Activated T-cell treated with anti-CD3 and anti-CD28 coated beads, Interleukin-2, amount 50 U/mL, for 1 hour (primary cell): ENCODE results near the gene CHMP6.
A peak's percentile ranks its signal among the peaks of the same experiment; 100 is the strongest.

Source experiments
- DNase-seq: peaks from one replicate; pipeline ENCODE4 v3.0.0-alpha.2; 2020

The CHMP6 gene

DNA sequence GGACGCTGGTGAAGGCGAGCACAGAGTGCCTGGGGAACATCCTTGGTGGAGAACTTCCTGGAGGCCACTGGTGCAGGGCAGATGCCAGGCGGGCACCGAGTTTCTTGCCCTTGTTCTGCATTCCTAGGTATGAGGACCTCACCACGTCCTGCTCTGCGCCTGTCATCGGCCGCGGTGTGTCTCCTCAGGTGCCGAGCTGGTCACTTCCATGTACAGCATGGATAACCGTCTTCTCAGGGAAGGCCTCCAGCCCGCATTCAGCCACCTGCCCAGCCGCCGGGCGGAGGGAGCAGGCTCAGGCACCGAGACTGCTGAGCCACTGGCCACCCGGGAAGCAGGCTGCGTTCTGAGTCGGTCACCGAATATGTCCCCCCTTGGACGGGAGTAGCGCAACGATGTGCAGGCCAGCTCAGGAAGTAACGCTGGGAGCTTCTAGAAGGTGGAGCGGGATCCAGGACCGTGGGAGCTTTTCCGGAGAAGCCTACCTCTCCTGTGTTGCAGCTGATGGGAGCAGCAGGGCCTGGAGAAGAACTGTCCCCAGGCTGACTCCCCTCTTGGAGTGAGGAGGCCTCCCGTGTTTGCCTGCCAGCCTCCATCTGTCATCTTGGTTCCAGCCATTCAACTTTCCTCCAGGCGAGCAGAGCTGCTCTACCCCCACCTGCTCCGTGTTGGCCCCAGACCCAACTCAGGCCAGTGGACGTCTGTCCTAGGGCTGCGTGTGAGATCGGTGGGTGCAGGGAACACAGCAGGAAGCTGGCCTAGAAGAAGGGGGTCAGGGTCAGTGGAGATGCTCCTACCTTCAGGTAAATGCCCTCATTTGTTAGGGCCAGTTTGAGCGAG lies 41.2 kb downstream of the CHMP6 start:
- DNase-seq = no peak

DNA sequence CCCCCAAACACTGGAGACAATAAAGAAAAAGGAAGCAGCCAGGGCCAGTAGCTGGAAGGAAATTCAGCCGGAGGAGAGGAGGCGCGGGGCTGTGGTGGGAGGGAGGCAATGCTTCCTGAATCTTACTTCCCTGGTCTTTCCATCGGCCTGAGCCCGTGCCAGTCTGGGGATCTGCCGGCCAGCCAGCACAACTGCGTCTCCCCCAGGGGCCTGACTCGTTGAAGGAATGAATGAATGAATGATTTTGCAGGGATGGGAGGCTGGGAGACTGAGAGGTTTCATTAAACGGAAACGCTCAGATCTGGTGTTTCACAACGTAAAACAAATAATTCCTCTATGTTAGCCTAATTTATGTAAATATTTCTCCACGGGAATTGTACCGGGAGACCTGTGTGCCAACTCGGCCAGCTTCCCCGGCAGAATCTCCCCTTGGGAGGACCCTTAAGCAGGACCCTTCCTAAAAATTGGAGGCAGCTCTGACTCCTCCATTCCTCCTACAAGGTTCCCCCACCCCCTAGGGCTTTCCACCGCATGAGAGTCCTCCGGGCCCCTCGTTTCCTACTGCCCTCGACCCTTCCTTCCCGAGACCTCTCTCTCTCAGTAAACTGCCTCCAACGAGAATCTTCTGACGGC lies 42.0 kb downstream of the CHMP6 start:
- no peak for DNase-seq

DNA sequence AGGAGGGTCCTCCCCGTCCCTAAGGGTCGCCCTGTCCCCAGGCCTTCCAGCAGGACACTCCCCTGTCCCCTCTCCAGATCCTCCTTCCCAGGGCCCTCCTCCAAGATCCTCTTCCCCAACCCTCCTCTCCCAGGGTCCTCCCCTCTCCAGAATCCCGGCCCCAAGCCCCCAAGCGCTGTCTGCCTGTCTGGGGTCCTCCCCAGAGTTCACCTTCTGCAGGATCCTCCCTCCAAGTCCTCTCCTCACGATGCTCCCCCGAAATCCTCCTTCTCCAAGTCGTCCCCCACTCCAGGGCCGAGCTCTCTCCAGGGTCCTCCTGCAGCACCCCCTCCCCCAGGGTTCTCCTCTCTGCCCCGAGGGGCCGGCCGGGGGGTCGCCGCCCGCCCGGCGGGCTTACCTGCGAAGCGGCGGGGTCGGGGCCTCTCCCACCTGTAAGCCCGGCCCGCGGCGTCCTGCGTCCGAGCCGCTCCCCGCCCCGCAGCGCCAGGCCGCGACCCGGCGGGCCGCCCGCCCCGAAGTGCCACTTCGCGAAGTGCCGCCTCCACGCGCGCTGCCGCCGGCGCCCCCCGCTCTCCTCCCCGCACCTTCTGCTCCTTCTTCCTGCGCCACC lies 42.6 kb downstream of the CHMP6 start:
- no peak for DNase-seq

DNA sequence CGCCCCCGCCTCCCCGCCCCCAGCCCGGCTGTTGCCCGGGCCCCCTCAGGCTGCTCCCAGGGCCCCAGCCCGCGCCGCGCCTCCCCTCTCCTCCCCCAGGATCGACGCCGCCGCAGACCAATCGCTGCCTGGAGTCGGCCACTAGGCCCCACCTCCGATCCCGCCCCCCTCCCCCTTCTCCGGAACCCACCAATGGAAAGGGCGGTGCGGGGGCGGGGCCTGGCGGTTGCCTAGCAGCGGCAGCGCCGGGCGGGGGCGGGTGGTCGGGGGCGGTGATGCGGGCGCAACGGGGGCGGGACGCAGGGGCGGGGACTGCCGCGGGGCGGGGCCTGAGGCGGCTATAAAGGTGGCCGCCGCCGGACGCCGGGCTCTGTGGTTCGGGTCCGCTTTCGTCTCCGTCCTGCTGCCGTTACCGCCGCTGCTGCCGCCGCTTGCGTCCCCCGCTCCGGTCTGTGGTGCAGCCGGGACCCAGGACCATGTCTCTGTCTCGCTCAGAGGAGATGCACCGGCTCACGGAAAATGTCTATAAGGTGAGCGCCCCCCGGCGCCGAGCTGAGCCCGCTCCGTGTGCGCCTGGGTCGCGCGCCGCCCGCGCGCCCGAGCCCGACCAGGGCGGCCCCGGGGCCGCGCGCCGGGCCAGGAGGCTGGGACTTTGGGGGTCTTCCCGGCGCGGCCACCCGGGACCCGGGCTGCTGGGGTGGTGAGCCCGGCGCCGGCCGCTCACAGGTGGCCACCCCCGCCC lies 43.3 kb downstream of the CHMP6 start, which contains the start of gene BAIAP2:
Gene BAIAP2, plus strand, starts transcription at position 373 of the 742 bp plus-strand sequence. Its CDS starts 104 bp downstream, at position 477.
- peak; percentile 98 for DNase-seq

DNA sequence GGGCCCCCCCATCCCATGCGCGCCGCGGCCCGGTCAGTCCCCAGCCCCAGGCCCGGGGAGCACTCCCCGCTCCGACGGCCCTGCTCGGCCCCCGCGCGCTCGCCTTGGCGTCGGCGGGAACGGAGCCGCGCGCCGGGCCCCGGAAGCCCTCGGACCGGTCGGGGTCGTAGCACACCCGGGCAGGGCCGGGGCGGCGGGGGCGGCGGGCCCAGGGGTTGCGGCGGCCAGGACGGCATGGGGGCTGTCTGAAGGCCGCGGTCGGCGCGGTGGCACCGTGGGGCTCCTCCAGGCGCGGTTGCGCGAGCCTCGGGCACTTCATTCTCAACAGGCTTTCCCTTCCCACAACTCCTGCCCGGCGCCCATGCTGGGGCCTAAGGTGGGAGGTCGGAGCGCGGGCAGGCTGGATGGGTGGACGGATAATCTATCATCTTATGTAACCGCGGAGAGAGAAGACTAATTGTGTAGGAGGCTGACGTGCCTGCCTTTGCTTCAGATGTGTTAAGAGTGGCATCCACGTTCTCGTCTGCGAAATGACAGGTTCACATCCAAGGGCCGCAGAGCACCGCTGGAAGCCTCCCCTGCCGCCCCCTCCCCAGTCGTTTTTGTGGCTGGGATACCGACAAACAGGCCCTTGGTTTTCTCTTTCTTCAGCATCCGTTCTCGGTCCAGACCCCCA lies 44.0 kb downstream of the CHMP6 start:
- no peak for DNase-seq

DNA sequence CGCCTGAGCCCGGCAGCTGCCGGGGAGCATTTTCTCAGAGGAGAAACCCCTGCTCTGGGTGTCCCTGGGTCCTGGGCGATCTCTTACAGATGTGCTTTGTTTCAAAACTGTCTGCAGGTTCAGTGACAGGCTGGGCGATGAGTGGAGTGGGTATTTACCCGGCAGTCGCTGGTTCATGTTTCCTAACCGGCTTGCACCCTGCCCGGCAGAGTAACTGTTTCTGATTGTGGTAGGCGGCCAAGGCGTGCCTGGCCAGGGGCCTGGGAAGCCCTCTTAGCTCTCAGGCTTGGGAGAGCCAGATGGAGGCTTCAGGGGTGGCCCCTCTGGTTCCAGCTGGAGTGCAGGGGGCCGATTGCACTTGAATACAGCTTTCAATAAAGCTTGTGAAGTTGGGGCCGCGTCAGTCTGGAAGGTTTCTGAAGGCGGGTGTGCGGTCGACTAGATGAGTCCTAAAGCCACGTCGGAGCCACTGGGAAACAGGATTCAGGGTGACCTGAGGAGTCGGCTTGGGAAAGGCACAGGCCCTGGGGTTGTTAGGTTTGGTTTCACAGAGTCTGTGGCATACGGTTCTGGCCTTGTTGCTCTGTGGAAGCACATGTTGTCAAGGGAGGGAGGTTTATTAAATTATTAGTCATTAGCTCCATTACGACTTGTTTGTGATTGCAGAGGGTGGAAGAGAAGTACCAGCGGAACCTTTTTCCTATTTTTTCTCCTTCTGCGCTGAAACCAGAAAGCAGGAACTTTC lies 44.7 kb downstream of the CHMP6 start:
- no peak for DNase-seq

DNA sequence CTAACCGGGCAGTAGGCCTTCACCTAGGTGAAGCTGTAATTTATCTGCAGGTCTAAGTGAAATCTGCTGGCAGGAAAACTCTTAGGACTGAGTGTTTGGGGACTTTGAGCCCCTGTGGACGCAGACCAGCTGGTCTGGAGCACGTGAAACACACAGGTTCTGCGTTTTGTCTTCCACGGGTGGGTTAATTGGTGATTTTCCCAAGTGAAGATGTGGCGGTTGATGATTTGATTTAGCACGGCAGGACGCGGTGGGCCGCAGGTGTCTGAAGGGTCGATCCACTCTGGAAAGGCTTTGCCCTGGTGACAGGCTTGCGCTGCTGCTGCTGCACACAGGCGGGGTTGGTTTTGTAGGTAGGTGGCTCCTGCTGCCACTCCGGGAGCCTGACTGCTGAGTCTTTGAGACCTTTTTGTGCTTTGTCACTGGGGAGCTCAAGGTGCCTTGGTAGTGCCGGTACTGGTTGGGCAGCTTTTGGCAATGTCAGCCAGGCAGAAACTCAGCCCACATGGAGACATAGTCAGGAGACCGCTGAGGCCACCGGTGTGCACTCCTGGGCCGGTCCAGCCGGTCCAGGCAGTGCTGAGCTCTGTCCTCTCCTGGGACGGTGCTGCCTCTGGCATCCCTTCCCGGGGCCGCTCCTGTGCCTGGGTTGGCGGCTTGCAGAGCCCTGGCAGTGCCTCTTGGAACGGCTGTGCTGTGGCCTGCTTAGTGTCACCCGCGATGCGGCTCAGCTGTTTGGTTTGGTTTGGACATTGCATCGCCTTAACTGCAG lies 45.6 kb downstream of the CHMP6 start:
- DNase-seq = no peak

DNA sequence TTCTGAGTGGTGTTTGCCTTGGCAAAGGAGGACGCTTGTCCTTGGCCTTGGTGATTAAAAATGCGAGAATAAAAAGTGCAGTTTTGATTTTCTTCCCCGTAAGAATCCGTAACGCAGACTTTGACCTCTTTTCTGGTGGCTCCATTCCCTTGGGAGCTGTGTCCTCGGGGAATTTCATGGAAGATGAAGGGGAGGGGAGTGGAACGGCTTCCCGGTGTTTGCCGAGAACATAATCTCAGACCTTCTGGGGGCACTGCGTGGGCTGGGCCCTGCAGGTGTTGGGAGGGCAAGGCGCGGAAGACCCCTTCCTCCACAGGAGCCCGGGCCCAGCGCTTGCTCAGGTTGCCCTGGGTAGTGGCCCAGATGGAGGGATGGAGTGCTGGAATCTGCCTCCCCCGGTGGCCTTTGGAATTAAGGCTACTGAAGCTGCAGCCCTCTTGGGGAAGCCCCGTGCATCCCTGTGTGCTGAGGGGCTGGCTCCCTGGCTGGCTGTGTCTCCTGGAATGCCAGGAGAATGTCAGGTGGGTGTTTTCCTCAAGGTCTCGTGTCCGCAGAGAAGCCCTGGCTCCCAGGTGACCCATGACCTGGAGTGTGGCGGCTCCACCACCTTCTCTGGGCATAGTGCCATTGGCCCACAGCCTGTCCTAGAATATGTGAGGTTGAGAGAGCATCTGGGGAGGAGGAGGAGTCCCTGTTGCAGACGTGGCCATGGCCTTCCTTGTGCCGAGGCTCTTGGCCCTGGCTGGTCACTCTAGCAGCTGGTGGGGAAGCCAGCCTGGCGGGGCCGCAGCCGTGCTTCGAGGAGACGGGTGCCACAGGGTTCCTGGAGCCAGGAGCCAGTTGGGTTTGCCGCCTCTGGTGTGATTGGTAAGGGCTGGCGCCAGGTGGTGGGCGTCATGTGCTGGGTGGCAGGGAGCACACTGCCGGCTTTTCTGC lies 46.4 kb downstream of the CHMP6 start:
- DNase-seq = no peak

DNA sequence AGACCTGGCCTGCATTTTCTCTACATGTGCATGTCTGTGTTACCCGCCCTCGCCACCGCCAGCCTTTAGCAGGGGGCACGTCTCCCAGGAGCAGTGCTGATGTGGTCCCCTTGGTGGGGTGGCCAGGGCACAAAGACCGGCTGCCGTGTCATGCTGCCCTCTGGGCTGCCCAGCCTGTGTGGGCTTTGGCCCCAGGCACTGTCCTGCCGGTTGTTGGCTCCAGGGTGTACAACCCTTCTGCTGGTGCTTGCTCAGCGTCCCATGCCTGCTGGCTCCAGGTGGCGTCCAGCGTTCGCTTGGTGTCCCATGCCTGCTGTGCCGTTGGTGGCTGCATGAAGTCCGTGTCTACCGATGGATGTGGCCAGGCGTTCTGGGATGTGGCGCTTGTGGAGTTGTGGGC lies 47.5 kb downstream of the CHMP6 start:
- no peak for DNase-seq

DNA sequence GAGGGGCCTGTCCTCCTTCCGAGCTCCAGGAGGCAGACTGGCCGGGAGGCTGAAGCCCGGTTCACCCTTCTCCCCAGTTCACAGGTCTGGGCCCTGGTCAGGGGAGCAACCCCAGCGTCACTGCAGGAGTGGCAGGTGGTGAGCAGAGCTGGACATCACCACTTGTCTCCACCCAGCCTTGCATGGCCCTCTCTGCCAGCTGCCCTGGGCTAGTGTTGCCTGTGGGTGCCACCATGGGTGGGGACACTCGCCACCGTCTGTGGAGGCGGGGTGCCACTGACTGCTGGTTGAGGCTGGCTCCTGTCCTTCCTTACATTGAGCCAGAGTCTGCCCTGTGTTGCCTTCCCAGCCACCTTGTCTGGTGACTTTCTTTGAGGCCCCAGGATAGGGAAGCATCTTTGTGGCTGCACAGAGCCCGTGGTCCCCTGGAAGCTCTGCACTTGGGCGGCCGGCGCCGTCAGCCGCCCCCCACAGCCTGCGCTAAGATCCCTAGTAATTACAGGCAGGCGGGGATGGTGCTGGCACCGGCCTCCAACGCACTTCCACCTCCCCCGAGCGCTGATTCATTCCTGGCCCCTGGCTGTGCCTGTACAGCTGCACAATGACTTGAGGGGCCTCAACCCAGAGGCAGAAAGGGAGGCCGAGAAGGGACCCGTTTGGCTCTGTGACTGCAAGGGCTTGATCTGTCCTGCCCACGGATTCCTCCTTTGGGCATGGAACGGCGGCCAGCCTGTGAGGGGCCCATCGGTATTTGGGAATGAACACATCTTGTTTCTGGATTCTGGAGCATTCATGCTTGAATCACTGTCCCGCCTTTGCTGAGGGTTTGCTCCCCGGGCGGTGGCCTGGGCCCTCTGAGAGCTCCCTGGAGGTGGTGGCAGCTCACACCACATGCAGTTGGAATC lies 48.5 kb downstream of the CHMP6 start:
- DNase-seq = no peak

DNA sequence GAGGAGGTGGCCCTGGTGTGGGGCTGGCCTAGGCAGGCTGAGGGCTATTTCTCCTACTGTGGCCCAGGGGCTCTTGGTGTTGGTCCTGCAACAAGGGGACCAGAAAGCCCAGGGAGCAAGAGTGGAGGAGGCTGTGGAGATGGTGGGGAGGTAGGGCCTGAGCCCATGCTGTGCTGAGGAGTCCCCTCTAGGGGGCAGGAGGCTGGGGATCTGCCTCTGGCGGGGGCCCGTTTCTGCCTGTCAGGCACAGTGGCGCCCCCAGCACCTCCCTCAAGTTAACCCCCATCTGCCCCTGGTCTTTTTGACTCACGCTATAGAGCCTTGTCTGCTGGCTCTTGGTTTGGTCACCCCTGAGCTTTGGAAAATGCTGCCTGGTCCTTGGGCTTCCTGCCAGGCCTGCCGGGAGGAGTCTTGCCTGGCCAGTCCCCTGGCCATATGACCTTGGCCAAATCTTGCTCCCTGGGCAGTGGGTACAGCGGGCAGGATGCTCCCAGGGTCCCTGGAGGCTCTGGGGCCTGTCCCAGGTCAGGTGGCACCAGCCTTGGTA lies 49.2 kb downstream of the CHMP6 start:
- no peak for DNase-seq

DNA sequence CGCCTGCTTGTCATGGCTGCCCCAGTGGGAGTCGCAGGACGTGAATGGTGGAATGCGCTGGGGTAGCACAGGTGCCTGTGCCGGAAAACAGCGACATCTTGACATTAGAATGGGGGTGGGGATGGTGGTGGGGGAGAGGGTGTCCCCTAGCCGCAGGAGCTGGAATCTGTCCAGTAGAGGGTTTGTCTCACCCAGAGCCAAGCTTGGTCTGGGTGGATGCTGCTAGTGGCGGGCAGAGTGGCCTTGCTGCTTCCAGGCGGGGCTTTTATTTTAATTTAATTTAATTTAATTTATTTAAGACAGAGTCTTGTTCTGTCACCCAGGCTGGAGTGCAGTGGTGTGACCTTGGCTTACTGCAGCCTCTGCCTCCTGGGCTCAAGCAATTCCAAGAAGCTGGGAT lies 51.0 kb downstream of the CHMP6 start:
- no peak for DNase-seq

DNA sequence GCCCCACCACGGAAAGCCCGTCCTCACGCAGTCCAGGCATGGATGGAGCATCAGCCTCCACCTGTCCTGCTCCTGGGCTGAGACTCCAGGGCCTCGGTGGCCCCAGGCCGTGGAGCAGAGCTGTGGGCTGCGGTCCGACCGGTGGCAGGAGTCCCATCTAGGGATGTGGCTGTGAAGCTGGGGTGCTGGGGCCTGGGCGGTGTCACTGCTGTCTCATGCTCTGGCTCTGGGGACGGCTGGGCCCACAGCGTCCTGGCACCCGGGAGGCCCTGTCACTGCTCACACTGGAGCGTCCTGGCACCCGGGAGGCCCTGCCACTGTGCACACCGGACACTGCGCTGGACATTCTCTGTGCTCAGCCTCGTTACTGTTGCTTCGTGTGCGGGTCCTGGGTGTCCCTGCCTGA lies 51.7 kb downstream of the CHMP6 start:
- no peak for DNase-seq

DNA sequence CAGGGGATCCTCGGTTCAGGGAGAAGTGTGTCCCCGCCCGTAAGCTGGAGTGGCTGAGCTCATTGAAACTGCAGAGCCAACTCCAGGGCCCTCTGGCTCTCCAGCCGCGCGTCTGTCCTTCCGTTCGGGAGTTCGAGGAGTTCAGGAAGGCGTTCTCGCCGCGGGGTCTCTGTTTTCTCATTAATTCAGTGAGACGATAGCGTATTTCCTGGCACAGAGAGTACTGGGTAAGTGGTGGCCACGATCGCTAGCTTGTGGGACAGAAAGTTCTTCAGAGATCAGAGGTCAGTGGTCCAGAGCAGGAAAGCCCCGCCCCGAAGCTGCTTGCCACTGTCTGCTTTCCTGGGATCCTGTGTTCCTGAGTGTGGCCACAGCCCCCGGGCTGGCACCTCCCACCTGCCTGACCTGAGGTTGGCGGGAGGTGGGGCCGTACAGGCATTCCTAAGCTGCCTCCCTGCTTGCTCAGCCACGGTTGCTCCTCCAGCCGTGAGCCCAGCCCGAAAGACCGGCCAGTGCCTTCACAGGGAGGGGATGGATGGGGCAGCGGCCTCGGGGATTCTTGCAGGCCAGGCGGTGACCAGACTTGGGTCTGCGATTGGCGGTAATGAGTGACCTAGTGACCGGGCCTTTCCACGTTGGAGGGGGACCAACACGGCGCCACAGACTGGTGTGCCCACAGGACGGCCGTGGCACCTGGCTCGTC lies 52.2 kb downstream of the CHMP6 start:
- no peak for DNase-seq

DNA sequence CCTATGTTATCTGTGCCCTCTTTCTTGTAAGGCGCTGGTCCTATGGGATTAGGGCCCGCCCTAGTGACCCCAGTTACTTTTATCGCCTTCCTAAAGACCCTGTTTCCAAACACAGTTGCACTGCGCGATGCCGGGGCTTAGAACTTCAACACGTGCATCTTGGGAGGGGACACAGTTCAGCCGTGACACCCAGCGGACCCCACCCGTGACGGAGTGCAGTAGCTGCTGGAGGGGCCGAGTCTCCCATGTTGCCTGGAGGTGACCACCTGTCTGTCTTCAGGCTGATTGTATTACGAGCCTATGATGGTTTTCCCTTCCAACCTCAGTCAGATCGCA lies 52.8 kb downstream of the CHMP6 start:
- DNase-seq = no peak

DNA sequence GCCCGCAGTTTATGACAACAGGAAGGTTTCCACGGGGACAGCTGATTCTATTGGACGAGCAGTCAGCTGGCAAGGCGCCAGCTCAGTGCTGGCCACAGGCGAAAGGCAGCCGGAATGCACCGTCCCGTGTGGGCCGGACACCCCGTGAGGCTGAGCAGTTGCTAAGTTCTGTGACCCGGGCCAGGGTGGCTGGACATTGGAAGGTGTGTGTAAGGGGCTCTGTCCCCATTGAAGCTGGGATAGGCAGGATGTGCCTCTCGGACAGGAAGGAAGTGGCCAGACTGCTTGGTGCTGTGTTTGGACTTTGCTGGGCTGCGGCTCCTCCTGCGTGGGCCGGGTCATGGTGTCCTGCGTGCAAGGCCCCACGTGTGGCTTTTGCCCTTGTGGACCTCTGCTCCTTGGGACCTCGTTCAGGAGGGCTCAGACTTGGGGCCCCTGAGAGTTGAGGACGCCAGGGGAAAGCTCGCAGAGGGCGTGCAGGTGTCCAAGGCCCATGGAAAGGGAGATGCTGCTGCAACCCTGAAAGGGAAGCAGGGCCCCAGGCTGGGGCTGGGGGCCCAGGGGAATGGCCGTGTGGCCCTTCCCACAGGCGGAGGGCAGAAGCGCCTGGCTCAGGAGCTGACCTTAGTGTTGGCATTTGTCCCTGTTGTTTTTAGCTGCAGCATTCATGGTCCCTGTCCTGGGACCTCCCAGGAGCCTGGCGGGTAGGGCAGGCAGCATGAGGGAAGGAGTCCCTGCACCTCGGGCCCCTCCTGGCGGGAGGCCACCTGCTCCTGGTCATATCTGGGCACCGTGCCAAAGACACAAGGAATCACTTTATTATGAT lies 53.3 kb downstream of the CHMP6 start:
- no peak for DNase-seq

DNA sequence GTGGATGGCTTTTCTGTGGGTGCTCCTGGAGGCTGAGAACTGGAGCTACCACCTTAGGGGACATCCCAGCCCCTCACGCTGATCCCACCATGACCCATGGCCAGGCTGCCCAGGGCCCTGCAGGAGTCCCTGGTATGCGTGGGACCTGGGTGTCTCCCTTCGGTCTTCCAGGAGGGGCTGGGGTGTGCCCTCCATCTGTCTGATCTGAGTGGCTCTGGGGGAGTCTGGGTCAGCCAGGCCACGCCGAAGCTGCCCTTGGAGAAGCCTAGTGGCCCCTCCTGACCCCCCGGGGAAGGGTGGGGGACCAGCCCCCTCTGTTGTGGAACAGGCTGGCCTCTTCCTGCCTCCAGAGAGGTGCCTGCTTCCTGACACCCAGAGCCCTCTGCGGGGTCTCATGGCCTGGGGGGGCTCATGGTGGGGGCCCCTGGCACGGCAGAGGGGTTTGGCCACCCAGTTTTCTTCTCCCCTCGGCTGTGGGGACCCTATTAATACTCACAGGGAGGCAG lies 54.0 kb downstream of the CHMP6 start:
- no peak for DNase-seq
